GM19193 (cell line): ENCODE results near the gene NEBL.

Experiments
- POLR2A ChIP-seq: IDR thresholded peaks from 4 replicates; pipeline ENCODE4 v1.6.1; 2011; ENCODE audit not compliant: insufficient read depth, insufficient read length; ENCODE audit errors: extremely low read depth

Gene NEBL

DNA sequence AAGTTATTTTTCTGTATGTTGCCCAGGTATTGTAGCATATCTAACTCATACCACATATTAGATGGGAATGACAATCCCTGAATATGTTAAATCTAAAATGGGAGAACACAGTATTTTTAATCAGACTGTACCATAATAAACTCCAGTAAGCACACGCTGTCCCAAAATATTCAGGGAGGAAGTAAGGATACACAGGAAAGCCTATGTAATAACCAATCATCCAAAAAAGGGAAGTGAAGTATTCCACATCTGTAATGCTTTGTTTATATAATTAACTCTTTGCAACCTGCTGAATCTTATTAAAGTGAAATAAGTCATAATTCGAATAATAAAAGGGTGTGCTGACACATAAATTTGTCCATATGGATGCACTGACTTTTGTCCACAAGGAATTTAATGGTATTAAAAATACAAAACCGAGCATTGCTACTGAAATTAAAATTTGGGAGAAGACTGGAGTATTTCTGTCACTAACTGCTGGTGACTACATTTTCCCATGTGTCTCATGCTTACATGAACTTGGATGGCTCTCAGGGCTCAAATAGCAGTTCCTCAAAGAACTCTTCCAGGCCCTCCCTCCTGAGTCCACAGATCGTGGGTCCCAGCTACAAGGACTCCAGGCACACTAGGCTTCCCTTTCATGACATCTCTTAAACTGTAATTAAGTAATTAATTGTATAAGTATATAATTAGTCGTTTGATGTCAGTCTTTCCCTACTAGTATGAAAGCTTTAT, 120.6 kb downstream of the NEBL start:
- no peak for TF ChIP-seq POLR2A

GRCh38 chr10:20771051-20771450, 126.1 kb downstream of the NEBL start:
- TF ChIP-seq POLR2A: no peak

DNA sequence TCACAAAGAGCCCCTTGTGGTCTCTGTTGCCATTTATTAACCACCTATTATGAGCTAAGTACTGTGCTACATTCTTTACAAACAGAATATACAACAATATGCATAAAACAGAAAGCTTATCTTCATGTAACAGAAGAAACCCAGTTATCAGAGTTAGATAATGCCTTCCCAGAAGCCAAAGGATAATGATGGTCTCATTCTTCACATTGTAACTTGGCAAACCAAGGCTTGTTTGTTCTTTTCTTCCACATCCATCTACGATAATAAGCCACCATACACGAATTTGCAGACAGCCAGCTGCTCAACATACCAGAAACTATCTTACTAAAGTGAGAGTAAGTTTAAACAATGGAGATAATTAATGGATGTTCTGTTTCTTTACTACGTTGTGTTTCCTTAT, 127.6 kb downstream of the NEBL start:
- TF ChIP-seq POLR2A: no peak

- TF ChIP-seq POLR2A: no peak
Observed at GRCh38 chr10:20768843-20769242, 128.3 kb downstream of the NEBL start.

- no peak for TF ChIP-seq POLR2A
Observed at GRCh38 chr10:20767028-20767427, 130.1 kb downstream of the NEBL start.

DNA sequence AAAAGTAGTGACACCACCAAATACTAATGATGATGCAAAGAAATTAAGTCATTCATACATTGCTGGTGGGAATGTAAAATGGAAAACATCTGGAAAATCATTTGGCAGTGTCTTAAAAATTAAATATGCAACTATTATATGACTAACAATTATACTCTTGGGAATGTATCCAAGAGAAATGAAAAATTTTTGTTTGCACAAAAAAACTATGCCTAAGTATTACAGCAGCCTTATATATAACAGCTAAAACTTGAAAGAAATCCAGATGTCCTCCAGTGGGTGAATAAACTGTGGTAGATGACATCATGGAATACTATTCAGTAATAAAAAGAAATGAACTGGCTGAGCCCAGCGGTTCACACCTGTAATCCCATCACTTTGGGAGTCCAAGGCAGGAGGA, 132.0 kb downstream of the NEBL start:
- TF ChIP-seq POLR2A: no peak

- no peak for TF ChIP-seq POLR2A
Observed at GRCh38 chr10:20760460-20760859, 136.7 kb downstream of the NEBL start.

DNA sequence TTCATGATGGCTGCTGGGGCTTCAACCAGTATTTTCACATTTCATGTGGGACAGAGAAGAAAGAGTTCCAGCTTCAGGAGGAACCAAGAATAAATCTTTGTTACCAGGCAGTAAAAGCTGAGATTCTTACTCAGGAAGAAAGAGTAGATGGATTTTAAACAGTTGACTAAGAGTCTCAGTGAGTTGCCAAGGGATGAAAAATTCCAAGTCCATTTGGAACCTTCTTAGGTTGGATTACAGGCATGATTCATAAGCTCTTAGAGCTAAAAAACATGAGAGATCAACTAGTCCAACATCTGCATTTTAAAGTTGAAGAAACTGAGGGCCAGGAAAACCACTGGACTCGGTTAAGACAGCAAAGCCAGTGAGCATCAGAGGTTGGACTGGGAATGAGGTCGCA, 148.6 kb downstream of the NEBL start:
- no peak for TF ChIP-seq POLR2A

DNA sequence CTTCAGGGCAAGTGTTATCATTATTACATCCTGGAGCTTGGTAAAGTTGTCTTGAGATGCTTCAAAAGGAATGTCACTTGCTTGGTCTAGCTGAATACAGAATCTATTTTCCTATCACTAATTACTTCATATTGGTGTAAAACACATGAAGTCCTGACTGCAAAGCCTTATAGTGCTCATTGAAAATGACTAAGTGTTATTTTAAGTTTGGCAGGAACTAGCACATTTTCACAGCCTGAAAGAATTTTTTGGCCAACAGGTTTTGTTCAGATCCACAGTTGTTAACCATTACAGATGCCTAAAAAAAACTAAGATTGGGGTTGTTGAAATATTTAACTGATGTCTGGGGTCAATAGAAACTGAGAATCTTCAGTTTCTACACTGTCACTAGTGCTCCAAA, 149.3 kb downstream of the NEBL start:
- no peak for TF ChIP-seq POLR2A

DNA sequence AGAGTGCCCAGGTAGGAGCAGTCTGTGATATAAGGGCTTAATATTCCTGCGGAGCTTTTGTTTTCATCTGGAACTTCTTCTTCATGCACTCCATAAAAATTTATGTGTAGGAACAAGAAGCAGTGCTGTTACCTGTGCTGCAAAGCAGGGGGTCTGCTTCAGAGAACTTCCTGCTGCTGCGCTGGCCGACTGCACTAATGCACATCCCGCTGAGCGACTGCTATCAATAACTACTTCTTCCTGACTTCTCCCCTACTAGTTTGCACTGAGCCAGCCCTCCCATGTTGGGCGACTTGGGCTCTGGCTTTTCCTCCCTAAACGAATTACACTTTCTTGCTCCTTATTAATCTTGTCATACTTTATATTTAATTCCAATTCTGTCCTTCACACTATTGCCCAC, 150.3 kb downstream of the NEBL start:
- no peak for TF ChIP-seq POLR2A

GRCh38 chr10:20745556-20746375, 151.3 kb downstream of the NEBL start:
- no peak for TF ChIP-seq POLR2A

GRCh38 chr10:20744821-20745220, 152.3 kb downstream of the NEBL start:
- TF ChIP-seq POLR2A: no peak

DNA sequence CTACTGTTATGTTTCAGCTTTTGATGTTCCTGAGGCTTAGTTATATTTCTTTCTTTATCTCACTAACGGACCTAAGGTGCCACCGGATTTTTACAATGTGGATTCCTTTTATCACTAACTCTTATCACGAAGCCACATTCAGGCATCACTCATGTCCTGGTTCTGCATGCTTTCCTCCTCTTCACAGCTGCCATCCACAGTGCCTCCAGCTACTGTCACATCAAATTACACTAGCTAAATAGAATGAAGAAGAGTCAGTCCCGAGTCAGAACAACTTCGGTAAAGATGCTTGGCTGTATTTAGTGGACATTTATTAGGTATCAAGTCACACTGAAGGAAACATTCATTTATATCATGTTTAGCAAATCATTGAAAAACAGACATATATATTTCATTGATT, 153.2 kb downstream of the NEBL start:
- no peak for TF ChIP-seq POLR2A

DNA sequence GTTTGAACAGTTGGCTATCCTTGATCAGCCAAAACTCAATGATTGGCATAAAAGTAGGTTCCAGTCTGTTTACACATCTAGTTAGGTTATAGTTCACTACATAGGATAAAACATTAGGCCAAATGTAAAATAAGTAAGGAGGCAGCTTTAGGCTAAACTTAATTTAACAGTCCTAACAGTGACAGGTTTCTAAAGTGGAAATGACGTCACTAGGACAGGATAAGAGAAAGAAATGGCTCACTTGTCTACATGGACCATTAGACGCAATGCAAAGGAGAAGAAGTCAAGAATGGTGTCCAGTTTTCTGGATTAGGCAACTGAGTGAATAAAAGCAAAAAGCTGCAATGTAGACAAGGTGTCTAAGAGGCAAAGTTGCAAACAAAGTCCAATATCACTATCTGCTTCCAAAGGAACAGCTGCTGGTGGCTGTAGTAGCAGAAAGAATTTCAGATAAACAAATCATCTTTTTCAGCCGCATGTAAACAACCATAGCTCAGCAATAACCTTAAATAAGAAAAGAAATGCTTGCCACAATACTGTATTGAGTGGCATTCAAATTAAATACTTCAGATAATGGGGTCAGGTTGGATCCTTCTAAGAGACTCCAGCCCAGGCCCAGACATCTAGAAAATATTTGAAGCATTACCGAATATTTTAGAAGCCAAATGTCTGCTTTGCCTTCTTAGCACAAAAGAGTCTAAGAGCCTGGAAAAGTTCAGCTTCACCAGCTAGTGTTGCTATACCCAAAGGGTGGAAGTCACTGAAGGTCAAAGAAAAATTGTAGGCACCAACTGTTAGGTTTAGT, 154.2 kb downstream of the NEBL start:
- TF ChIP-seq POLR2A: no peak

GRCh38 chr10:20740120-20740519, 157.0 kb downstream of the NEBL start:
- TF ChIP-seq POLR2A: no peak
